G401 (cell line): Measurements from ENCODE around the gene MTFP1. TPM values are rescaled to one million over a fixed set of nuclear protein-coding genes. Genes with fewer than 3 reads are reported as not detected.
A peak's percentile ranks its signal among the peaks of the same experiment; 100 is the strongest.
"Not testable (repeated sequence)": the region's sequence is repeated elsewhere in the genome, so short reads cannot be mapped to it uniquely, and the experiment has no call there.

Experiments
- DNase-seq: peaks from one replicate; pipeline ENCODE4 v3.0.0-alpha.2; 2015; ENCODE audit warnings: low spot score
- in situ Hi-C: cut with HindIII; loops from 2 replicates; pipeline ENCODE4 v1.10.0; 2016; ENCODE audit warnings: low sequenced_read_pairs, mixed read lengths
- total RNA-seq: library from RNA; depleted of rRNA; stranded (reverse); fragments of >200 nt; shearing (Covaris generic); gene quantifications from 2 replicates; pipeline ENCODE4 v1.2.3, GENCODE V29; 2014

The MTFP1 gene
- total RNA-seq, 1 experiment from 2014 or later: 79.7 TPM

- in situ Hi-C loops: no loop called here
- no peak for DNase-seq
Observed at GRCh38 chr22:30444632-30445437, 19.3 kb downstream of the MTFP1 start.

- in situ Hi-C loops: no loop called here
- DNase-seq: no peak
Observed at GRCh38 chr22:30445438-30446145, 20.0 kb downstream of the MTFP1 start.

- in situ Hi-C loops: no loop called here
- no peak for DNase-seq
Observed at GRCh38 chr22:30447656-30448055, 22.1 kb downstream of the MTFP1 start.

GRCh38 chr22:30451488-30451887 lies 25.9 kb downstream of the MTFP1 start:
- DNase-seq, in situ Hi-C loops: not testable (repeated sequence)

GRCh38 chr22:30452861-30453260 lies 27.3 kb downstream of the MTFP1 start:
- in situ Hi-C loops: no loop called here
- DNase-seq: no peak

GRCh38 chr22:30453731-30454510 lies 28.4 kb downstream of the MTFP1 start:
- DNase-seq: peak; percentile 19
- in situ Hi-C loops: no loop called here

- in situ Hi-C loops: no loop called here
- no peak for DNase-seq
Observed at GRCh38 chr22:30455075-30455840, 29.7 kb downstream of the MTFP1 start.

GRCh38 chr22:30457981-30458380 lies 32.4 kb downstream of the MTFP1 start:
- in situ Hi-C loops: no loop called here
- no peak for DNase-seq

- in situ Hi-C loops: no loop called here
- no peak for DNase-seq
Observed at GRCh38 chr22:30459181-30460052, 33.8 kb downstream of the MTFP1 start.

GRCh38 chr22:30460147-30460546 lies 34.6 kb downstream of the MTFP1 start:
- DNase-seq: no peak
- in situ Hi-C loops: no loop called here

GRCh38 chr22:30460555-30460954 lies 35.0 kb downstream of the MTFP1 start:
- DNase-seq, in situ Hi-C loops: not testable (repeated sequence)

GRCh38 chr22:30469165-30469564 lies 43.6 kb downstream of the MTFP1 start:
- DNase-seq: no peak

GRCh38 chr22:30470655-30471054 lies 45.1 kb downstream of the MTFP1 start:
- in situ Hi-C loops: no loop called here
- no peak for DNase-seq

More at GRCh38 chr22:30469165-30469564, 43.6 kb downstream of the MTFP1 start:
- in situ Hi-C loops: no loop called here

- DNase-seq: no peak
- in situ Hi-C loops: no loop called here
Observed at GRCh38 chr22:30471616-30472318, 46.2 kb downstream of the MTFP1 start, which contains the start of gene SEC14L3. Gene SEC14L3 (minus strand): TSS chr22:30472017. CDS start chr22:30471958, 59 bp downstream.

- no peak for DNase-seq
- in situ Hi-C loops: no loop called here
Observed at GRCh38 chr22:30472994-30473720, 47.6 kb downstream of the MTFP1 start.

GRCh38 chr22:30474121-30474520 lies 48.6 kb downstream of the MTFP1 start:
- no peak for DNase-seq
- in situ Hi-C loops: no loop called here
